GM12873 (cell line): ENCODE data around the gene CDH4.

Experiments
- CTCF ChIP-seq: IDR thresholded peaks from 2 replicates; pipeline ENCODE4 v1.5.1; 2012; ENCODE audit warnings: low read depth, mild to moderate bottlenecking, moderate library complexity, low read length, control low read depth; ENCODE audit not compliant: insufficient read depth; ENCODE audit errors: missing control alignments

CDH4 gene

GRCh38 chr20:61652146-61652545 lies 400.1 kb downstream of the CDH4 start:
- TF ChIP-seq CTCF: no peak

- no peak for TF ChIP-seq CTCF
Observed at GRCh38 chr20:61654726-61655125, 402.7 kb downstream of the CDH4 start.

- TF ChIP-seq CTCF: no peak
Observed at GRCh38 chr20:61655591-61655990, 403.5 kb downstream of the CDH4 start.

- TF ChIP-seq CTCF: no peak
Observed at GRCh38 chr20:61656198-61656597, 404.1 kb downstream of the CDH4 start.

GRCh38 chr20:61657721-61658377 lies 405.8 kb downstream of the CDH4 start:
- no peak for TF ChIP-seq CTCF

GRCh38 chr20:61658563-61658962 lies 406.5 kb downstream of the CDH4 start:
- no peak for TF ChIP-seq CTCF

- TF ChIP-seq CTCF: no peak
Observed at GRCh38 chr20:61659246-61659993, 407.4 kb downstream of the CDH4 start.
